Caco-2 (cell line): ENCODE results near the gene TMEM121B. TPM values are rescaled to one million over a fixed set of nuclear protein-coding genes. Genes with fewer than 3 reads are reported as not detected.

Source experiments
- BruUV-seq: library from RNA; stranded (reverse); fragments of 400-500 nt; replicated peaks from 2 replicates; lab custom pipeline; 2021; lab: Mats Ljungman, UMichigan
- CTCF ChIA-PET: fragments of 300-600 bp; sonication (Branson Sonifier 250); formaldehyde crosslinking; loops from one replicate; lab custom pipeline; 2022; ENCODE audit warnings: antibody characterized with exemption; lab: Charles Lee
- POLR2A ChIA-PET: fragments of 300-600 bp; sonication (Branson Sonifier 250); formaldehyde crosslinking; loops from one replicate; lab custom pipeline; 2022; ENCODE audit warnings: antibody characterized with exemption; lab: Charles Lee
- DNase-seq, 2 experiments: peaks; one replicate each; pipeline versions ENCODE4 v3.0.0 to v3.0.0-alpha.2; 2020 to 2022
- H3K27me3 ChIP-seq: replicated peaks from 2 replicates; pipeline ENCODE4 v1.6.0; 2011; ENCODE audit warnings: low read length; ENCODE audit not compliant: control insufficient read depth, insufficient read depth
- H3K36me3 ChIP-seq: 2 replicates; pipeline ENCODE4 v1.5.1; 2011; ENCODE audit warnings: low read length; ENCODE audit not compliant: control insufficient read depth, insufficient read depth
- H3K4me1 ChIP-seq: fragments of 250-450 bp; sonication (Bioruptor Pico); 2 replicates; pipeline ENCODE4 v1.5.1; 2020; ENCODE audit warnings: mild to moderate bottlenecking
- H3K4me3 ChIP-seq: 2 replicates; pipeline ENCODE4 v1.5.1; 2011; ENCODE audit warnings: low read depth, mild to moderate bottlenecking, control low read depth, low read length
- H3K9me3 ChIP-seq: fragments of 250-450 bp; sonication (Bioruptor Pico); 2 replicates; pipeline ENCODE4 v1.5.1; 2020; ENCODE audit warnings: mild to moderate bottlenecking, moderate library complexity
- H3K27ac Mint-ChIP-seq: one replicate; pipeline ENCODE4 v1.8.0; 2022; ENCODE audit warnings: mixed read lengths; ENCODE audit not compliant: unreplicated experiment
- H3K27me3 Mint-ChIP-seq: one replicate; pipeline ENCODE4 v1.8.0; 2022; ENCODE audit warnings: mixed read lengths; ENCODE audit not compliant: insufficient read depth, unreplicated experiment
- H3K36me3 Mint-ChIP-seq: one replicate; pipeline ENCODE4 v1.8.0; 2022; ENCODE audit warnings: mild to moderate bottlenecking, mixed read lengths; ENCODE audit not compliant: insufficient read depth, unreplicated experiment
- H3K4me1 Mint-ChIP-seq: one replicate; pipeline ENCODE4 v1.8.0; 2022; ENCODE audit warnings: low read depth, mixed read lengths; ENCODE audit not compliant: unreplicated experiment
- H3K4me3 Mint-ChIP-seq: one replicate; pipeline ENCODE4 v1.8.0; 2022; ENCODE audit warnings: mild to moderate bottlenecking, moderate library complexity, mixed read lengths; ENCODE audit not compliant: unreplicated experiment
- H3K9me3 Mint-ChIP-seq: one replicate; pipeline ENCODE4 v1.8.0; 2022; ENCODE audit warnings: mixed read lengths; ENCODE audit not compliant: unreplicated experiment
- intact Hi-C: fragments of 100-400 bp; cut with micrococcal nuclease; formaldehyde crosslinking; loops from one replicate; pipeline ENCODE4 v1.10.0; 2022; ENCODE audit not compliant: unreplicated experiment
- total RNA-seq: library from RNA; stranded (reverse); gene quantifications from 2 replicates; pipeline ENCODE4 v1.2.3, GENCODE V29; 2022
- TF ChIP-seq, protein P1 (sequence below), 2 experiments: fragments of 200-600 bp in 1 of 2; IDR thresholded peaks; 1 replicate in 1 of 2; 2 replicates in 1 of 2; pipeline versions ENCODE4 v1.5.1 to v1.8.0; 2011 to 2022; ENCODE audit warnings: antibody characterized with exemption in 1 of 2, control low read depth in 1 of 2, inconsistent platforms in 1 of 2, low read depth in 1 of 2, low read length in 1 of 2, mild to moderate bottlenecking in 1 of 2, moderate library complexity in 1 of 2; ENCODE audit not compliant: insufficient read depth in 1 of 2, severe bottlenecking in 1 of 2, unreplicated experiment in 1 of 2

The TMEM121B gene
- total RNA-seq, 1 experiment from 2014 or later: 0.82 TPM

DNA sequence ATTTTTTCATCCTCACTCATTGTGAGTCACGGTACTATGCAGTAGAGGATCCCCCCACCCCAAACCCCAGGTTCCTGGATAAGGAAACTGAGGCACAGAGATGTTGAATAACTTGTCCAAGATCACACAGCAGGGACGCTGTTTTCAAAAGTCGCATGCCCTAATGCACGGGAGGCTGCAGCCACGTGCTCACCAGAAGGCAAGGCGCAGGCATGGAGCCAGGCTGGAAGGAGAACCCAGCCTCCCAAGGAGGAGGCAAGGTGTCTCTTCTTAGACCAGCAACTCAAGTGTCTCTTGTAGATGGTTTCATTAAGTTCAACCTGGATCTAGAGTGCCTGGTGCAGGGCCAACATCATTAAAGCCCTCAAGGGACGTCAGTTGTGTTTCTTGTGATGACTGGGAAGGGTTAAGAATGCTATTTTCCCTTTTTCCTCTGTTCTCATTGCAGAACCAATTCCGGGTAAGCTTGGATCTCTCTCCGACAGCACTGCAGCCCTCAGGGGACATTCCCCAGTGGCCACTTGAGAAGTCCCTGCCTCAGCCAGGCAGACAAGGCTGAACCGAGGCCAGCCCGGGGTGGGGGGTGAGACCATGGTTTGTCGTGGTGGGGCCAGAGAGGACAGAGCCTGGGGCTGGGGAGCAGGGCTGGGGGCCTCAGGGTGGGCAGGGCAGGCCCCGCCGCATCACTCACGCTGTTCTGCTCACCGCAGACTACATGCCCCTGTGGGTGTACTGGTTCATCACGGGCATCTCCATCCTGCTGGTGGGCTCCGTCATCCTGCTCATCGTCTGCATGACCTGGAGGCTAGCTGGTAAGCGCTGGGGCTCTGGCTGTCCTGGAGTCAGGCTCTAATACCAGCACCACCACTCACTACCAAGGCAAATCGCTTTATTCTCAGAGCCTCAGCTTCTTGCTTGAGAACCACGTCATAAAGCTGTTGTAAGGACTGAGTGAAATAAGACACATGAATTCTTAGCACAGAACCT is 15.7 kb downstream of the TMEM121B start:
- H3K36me3 Mint-ChIP-seq: peaks cover 5% of the 10 kb centered on the region
- CTCF ChIA-PET: no interaction called here
- no peak overlapping the region for H3K4me3 Mint-ChIP-seq
- Histone ChIP-seq H3K9me3 (no peaks in the 10 kb centered on the region), H3K27me3 (no peaks in the 10 kb centered on the region), H3K4me1 (no peaks in the 10 kb centered on the region), H3K36me3 (no peaks in the 10 kb centered on the region; the same call in 1 of the 2 replicates), H3K4me3 (no peak overlapping the region)
- no peaks in the 10 kb centered on the region for H3K4me1 Mint-ChIP-seq
- intact Hi-C loops: no loop called here
- no TSS peak for BruUV-seq
- no peaks in the 10 kb centered on the region for H3K9me3 Mint-ChIP-seq
- no peaks in the 10 kb centered on the region for H3K27me3 Mint-ChIP-seq
- POLR2A ChIA-PET: no interaction called here
- TF ChIP-seq, protein P1, sequence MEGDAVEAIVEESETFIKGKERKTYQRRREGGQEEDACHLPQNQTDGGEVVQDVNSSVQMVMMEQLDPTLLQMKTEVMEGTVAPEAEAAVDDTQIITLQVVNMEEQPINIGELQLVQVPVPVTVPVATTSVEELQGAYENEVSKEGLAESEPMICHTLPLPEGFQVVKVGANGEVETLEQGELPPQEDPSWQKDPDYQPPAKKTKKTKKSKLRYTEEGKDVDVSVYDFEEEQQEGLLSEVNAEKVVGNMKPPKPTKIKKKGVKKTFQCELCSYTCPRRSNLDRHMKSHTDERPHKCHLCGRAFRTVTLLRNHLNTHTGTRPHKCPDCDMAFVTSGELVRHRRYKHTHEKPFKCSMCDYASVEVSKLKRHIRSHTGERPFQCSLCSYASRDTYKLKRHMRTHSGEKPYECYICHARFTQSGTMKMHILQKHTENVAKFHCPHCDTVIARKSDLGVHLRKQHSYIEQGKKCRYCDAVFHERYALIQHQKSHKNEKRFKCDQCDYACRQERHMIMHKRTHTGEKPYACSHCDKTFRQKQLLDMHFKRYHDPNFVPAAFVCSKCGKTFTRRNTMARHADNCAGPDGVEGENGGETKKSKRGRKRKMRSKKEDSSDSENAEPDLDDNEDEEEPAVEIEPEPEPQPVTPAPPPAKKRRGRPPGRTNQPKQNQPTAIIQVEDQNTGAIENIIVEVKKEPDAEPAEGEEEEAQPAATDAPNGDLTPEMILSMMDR (IDR thresholded peaks at IDR 0.05; ENCODE audit: insufficient read depth in 1 of 2, low read depth in 1 of 2, low read length in 1 of 2, severe bottlenecking in 1 of 2, unreplicated experiment in 1 of 2): no peak
- DNase-seq: no peak
- no peak overlapping the region for H3K27ac Mint-ChIP-seq

DNA sequence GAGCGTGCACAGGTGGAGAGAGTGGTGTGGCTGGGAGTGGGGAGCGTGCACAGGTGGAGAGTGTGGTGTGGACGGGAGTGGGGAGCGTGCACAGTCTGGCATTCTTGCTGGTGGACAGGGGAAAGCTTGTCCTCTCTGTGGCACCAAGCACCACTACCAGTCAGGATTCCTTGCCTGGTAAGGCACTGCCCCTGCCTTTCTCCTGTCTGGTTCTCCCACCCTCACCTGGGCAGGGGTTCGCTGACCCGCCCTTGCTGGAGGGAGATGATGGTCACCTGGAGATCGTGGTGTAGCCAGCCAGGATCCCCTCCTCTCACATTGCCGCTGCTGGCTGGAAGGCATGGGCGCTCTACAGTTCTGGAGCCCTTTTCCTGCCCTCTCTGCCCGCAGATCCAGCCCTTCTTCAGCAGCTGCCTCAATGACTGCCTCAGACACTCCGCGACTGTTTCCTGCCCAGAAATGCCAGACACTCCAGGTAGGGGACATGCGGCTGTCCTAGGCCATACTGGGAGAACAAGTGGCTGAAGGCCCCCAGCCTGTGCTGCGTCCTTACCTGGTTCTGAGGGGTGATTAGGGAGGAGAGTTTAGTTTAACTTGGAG is 16.7 kb downstream of the TMEM121B start:
- intact Hi-C loops: no loop called here
- Mint-ChIP-seq H3K36me3 (peaks cover 5% of the 10 kb centered on the region), H3K4me3 (no peak overlapping the region), H3K27ac (no peak overlapping the region), H3K4me1 (no peaks in the 10 kb centered on the region), H3K9me3 (no peaks in the 10 kb centered on the region), H3K27me3 (no peaks in the 10 kb centered on the region)
- DNase-seq: no peak
- TF ChIP-seq, protein P1 (IDR thresholded peaks at IDR 0.05; ENCODE audit: insufficient read depth in 1 of 2, low read depth in 1 of 2, low read length in 1 of 2, severe bottlenecking in 1 of 2, unreplicated experiment in 1 of 2): no peak
- H3K4me1 ChIP-seq: no peaks in the 10 kb centered on the region
- CTCF ChIA-PET: no interaction called here
- no peaks in the 10 kb centered on the region for H3K9me3 ChIP-seq
- no TSS peak for BruUV-seq
- no peak overlapping the region for H3K4me3 ChIP-seq
- POLR2A ChIA-PET: no interaction called here
- no peaks in the 10 kb centered on the region for H3K27me3 ChIP-seq
- no peaks in the 10 kb centered on the region; the same call in 1 of the 2 replicates for H3K36me3 ChIP-seq

DNA sequence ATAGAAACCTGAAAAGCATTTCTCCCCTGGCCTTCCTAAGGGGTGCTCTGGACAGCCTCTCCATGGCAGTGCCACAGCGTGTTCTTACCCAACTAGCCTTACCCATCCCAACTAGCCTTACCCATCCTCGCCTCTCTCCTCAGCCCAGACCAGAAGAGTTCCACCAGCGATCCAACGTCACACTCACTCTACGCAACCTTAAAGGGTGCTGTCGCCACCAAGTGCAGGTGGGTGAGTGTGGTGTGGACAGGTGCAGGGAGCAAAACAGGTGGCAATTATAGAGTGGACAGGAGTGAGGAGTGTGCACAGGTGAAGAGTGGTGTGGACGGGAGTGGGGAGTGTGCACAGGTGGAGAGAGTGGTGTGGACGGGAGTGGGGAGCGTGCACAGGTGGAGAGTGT is 17.8 kb downstream of the TMEM121B start:
- Mint-ChIP-seq H3K27me3 (no peaks in the 10 kb centered on the region), H3K36me3 (peaks cover 12% of the 10 kb centered on the region), H3K9me3 (no peaks in the 10 kb centered on the region), H3K4me1 (no peaks in the 10 kb centered on the region), H3K4me3 (no peak overlapping the region), H3K27ac (no peak overlapping the region)
- Histone ChIP-seq H3K4me1 (no peaks in the 10 kb centered on the region), H3K9me3 (no peaks in the 10 kb centered on the region), H3K36me3 (no peaks in the 10 kb centered on the region; the same call in 1 of the 2 replicates), H3K27me3 (no peaks in the 10 kb centered on the region), H3K4me3 (no peak overlapping the region)
- BruUV-seq: no TSS peak
- CTCF ChIA-PET: no interaction called here
- TF ChIP-seq, protein P1 (IDR thresholded peaks at IDR 0.05; ENCODE audit: insufficient read depth in 1 of 2, low read depth in 1 of 2, low read length in 1 of 2, severe bottlenecking in 1 of 2, unreplicated experiment in 1 of 2): no peak
- DNase-seq: no peak
- POLR2A ChIA-PET: no interaction called here
- intact Hi-C loops: no loop called here
